GM23338 (cell line): ENCODE results near the gene KCNJ6.

Source experiments
- EZH2 ChIP-seq: fragments of 200-600 bp; sonication (generic); IDR thresholded peaks from one replicate; pipeline ENCODE4 v1.8.0; 2017; ENCODE audit warnings: antibody characterized with exemption, mild to moderate bottlenecking, low read depth; ENCODE audit not compliant: unreplicated experiment
- TF ChIP-seq, protein P1 (sequence below), 2 experiments: fragments of 200-600 bp in 1 of 2; sonication (generic) in 1 of 2; conservative IDR thresholded peaks; 2 replicates each; pipeline versions ENCODE4 v1.5.1 to v1.6.1; 2016 to 2017; ENCODE audit warnings: antibody characterized with exemption in 2 of 2, low read depth in 2 of 2, mild to moderate bottlenecking in 2 of 2, moderate library complexity in 1 of 2

DNA sequence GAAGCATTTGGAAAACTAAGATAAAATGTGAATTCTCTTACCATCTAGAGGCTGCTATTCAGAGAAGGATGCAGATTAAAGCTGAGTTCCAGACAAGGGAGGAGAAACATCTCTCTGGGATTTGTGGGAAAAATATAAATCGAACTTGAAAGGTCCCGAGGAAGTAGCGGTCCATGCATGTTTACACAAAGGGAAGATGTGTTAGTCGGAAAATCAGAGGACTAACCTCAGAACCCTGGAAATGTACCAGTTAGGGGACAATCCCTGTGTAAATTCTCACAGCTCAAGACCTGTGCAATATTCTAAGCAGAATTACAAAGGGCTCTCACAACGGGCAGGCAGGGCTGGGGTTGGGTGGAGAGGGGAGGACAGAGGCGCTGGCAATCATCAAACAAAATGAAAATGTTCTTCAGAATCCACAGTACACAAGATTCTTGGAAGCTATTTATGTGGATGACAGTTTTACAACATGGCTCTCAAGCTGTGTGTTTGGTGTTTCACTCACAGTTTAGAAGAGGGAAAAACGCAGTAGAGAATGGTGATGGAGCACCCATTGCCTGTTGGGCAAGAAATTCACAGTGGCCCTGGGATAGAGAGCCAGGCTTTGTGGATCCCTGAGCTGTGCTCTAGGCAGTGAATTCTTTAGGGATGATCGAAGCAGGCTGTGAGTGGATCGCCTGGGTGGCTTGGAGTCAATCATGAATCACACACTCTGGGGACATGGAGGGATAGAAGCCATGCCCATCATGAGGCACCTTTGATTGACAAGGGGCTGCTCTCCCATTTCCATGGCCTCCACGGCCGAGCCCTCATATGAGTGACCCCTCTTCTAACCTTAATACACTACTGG is 47.6 kb downstream of the KCNJ6 start:
- TF ChIP-seq EZH2: no peak
- TF ChIP-seq, protein P1, sequence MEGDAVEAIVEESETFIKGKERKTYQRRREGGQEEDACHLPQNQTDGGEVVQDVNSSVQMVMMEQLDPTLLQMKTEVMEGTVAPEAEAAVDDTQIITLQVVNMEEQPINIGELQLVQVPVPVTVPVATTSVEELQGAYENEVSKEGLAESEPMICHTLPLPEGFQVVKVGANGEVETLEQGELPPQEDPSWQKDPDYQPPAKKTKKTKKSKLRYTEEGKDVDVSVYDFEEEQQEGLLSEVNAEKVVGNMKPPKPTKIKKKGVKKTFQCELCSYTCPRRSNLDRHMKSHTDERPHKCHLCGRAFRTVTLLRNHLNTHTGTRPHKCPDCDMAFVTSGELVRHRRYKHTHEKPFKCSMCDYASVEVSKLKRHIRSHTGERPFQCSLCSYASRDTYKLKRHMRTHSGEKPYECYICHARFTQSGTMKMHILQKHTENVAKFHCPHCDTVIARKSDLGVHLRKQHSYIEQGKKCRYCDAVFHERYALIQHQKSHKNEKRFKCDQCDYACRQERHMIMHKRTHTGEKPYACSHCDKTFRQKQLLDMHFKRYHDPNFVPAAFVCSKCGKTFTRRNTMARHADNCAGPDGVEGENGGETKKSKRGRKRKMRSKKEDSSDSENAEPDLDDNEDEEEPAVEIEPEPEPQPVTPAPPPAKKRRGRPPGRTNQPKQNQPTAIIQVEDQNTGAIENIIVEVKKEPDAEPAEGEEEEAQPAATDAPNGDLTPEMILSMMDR (conservative IDR thresholded peaks at IDR 0.05; ENCODE audit: low read depth in 2 of 2): no peak
